PC-9 (cell line): Measurements from ENCODE around the gene CUX1.

Source experiments
- CTCF ChIP-seq: fragments of 200-600 bp; sonication (generic); conservative IDR thresholded peaks from 2 replicates; pipeline ENCODE4 v1.6.1; 2017; ENCODE audit warnings: mixed run types, antibody characterized with exemption, mild to moderate bottlenecking, moderate library complexity
- EZH2 ChIP-seq: fragments of 200-600 bp; sonication (generic); IDR thresholded peaks from 2 replicates; pipeline ENCODE4 v1.8.0; 2017; ENCODE audit warnings: antibody characterized with exemption, low read depth

GRCh38 chr7:102169651-102170392 lies 352.4 kb downstream of the CUX1 start:
- TF ChIP-seq CTCF, result no peak
- no peak for TF ChIP-seq EZH2
